Embryonic facial prominence (tissue), 1 donor: ENCODE data around the gene CAMK2G.
A peak's percentile ranks its signal among the peaks of the same experiment; 100 is the strongest.
"Not testable (repeated sequence)": the region's sequence is repeated elsewhere in the genome, so short reads cannot be mapped to it uniquely, and the experiment has no call there.

Source experiments
- DNase-seq: peaks from one replicate; pipeline ENCODE4 v3.0.0-alpha.2; 2016; ENCODE audit errors: extremely low spot score

The CAMK2G gene

GRCh38 chr10:73902351-73902750 lies 28.0 kb upstream of the CAMK2G start:
- no peak for DNase-seq

GRCh38 chr10:73901261-73901660 lies 26.9 kb upstream of the CAMK2G start:
- DNase-seq = no peak

- DNase-seq = no peak
These were observed 25.7 kb upstream of the CAMK2G start for GRCh38 chr10:73900064-73900463.

- DNase-seq = no peak
These were observed 25.1 kb upstream of the CAMK2G start for GRCh38 chr10:73899423-73899822.

GRCh38 chr10:73898730-73899410 lies 24.5 kb upstream of the CAMK2G start:
- DNase-seq = no peak

GRCh38 chr10:73897693-73898092 lies 23.3 kb upstream of the CAMK2G start:
- DNase-seq = no peak

- not testable (repeated sequence) for DNase-seq
These were observed 21.0 kb upstream of the CAMK2G start for GRCh38 chr10:73895381-73895780.

GRCh38 chr10:73894245-73894971 lies 20.1 kb upstream of the CAMK2G start:
- DNase-seq = no peak

- DNase-seq = no peak
These were observed 19.1 kb upstream of the CAMK2G start for GRCh38 chr10:73893426-73893825.

- DNase-seq = no peak
These were observed 18.1 kb upstream of the CAMK2G start for GRCh38 chr10:73892310-73893030.

GRCh38 chr10:73891540-73891939 lies 17.2 kb upstream of the CAMK2G start:
- no peak for DNase-seq

GRCh38 chr10:73890830-73891229 lies 16.5 kb upstream of the CAMK2G start:
- DNase-seq = not testable (repeated sequence)

GRCh38 chr10:73890261-73890660 lies 15.9 kb upstream of the CAMK2G start:
- no peak for DNase-seq

GRCh38 chr10:73889416-73889815 lies 15.1 kb upstream of the CAMK2G start:
- DNase-seq = not testable (repeated sequence)

GRCh38 chr10:73889014-73889413 lies 14.7 kb upstream of the CAMK2G start:
- DNase-seq = no peak

- DNase-seq = no peak
These were observed 14.2 kb upstream of the CAMK2G start for GRCh38 chr10:73888514-73888913.

- peak; percentile 71 for DNase-seq
These were observed 13.1 kb upstream of the CAMK2G start for GRCh38 chr10:73887294-73888039.

- no peak for DNase-seq
These were observed 12.4 kb upstream of the CAMK2G start for GRCh38 chr10:73886661-73887293.

GRCh38 chr10:73886085-73886529 lies 11.8 kb upstream of the CAMK2G start:
- DNase-seq = peak; percentile 63

GRCh38 chr10:73884017-73884416 lies 9.7 kb upstream of the CAMK2G start:
- DNase-seq = no peak

- no peak for DNase-seq
These were observed 7.0 kb upstream of the CAMK2G start for GRCh38 chr10:73881221-73881919.
